Measurements from ENCODE around the gene KRT85.

- TF ChIP-seq EZH2 (IDR thresholded peaks at IDR 0.05) (no peak), CTCF (IDR thresholded peaks at IDR 0.05) (peak; percentile 64), EZH2phosphoT487 (IDR thresholded peaks at IDR 0.05) (no peak)
Measured at GRCh38 chr12:52380271-52380694, 13.0 kb upstream of the KRT85 start.

Data from neural progenitor cell (in vitro differentiated cells).